Measurements from ENCODE around the gene BRMS1L. TPM values are rescaled to one million over a fixed set of nuclear protein-coding genes. Genes with fewer than 3 reads are reported as not detected.

The BRMS1L gene
- total and polyA plus RNA-seq, 2 experiments from 2014 or later = 6.6 to 9.5 TPM

GRCh38 chr14:35898217-35898775, 72.2 kb downstream of the BRMS1L start:
- 38 to 44% methylated on average over 4 of the region's 4 CpGs for WGBS, 2 experiments (ENCODE audit: low coverage in 1 of 2, low lambda C conversion rate in 2 of 2, missing lambda C conversion rate in 2 of 2)
- H3K79me2 ChIP-seq (ENCODE audit: insufficient read depth) = no peaks in the 10 kb centered on the region
- no peak overlapping the region for H3K27ac ChIP-seq
- no peak for DNase-seq
- H3K9ac ChIP-seq = no peak overlapping the region
- no peak overlapping the region for H3K4me2 ChIP-seq (ENCODE audit: unreplicated experiment)
- TF ChIP-seq EZH2phosphoT487 (IDR thresholded peaks at IDR 0.05; ENCODE audit: insufficient read depth, low read depth) (no peak), EZH2 (IDR thresholded peaks at IDR 0.05; ENCODE audit: insufficient read depth, poor library complexity, severe bottlenecking) (no peak)
- no peaks in the 10 kb centered on the region for H3K36me3 ChIP-seq (ENCODE audit: low read depth)
- no peaks in the 10 kb centered on the region for H3F3A ChIP-seq (ENCODE audit: insufficient read depth)
- H3K27me3 ChIP-seq (replicated peaks; ENCODE audit: insufficient read depth) = no peaks in the 10 kb centered on the region; the same call in 1 of the 2 replicates
- no peak overlapping the region for H3K4me3 ChIP-seq
- no peaks in the 10 kb centered on the region; the same call in 1 of the 2 replicates for H3K9me2 ChIP-seq (ENCODE audit: insufficient read depth)
- in situ Hi-C loops (cut with MboI) = no loop called here
- H4K20me1 ChIP-seq (ENCODE audit: insufficient read depth) = no peaks in the 10 kb centered on the region
- no peaks in the 10 kb centered on the region for H3K9me3 ChIP-seq (ENCODE audit: low read depth)
- no peak overlapping the region for H2AFZ ChIP-seq
- no peaks in the 10 kb centered on the region for H3K4me1 ChIP-seq (ENCODE audit: insufficient read depth)

- DNase-seq = no peak
- Histone ChIP-seq H2AFZ (no peak overlapping the region), H3K9me2 (ENCODE audit: insufficient read depth) (no peaks in the 10 kb centered on the region; the same call in 1 of the 2 replicates), H3K36me3 (ENCODE audit: low read depth) (no peaks in the 10 kb centered on the region), H3K79me2 (ENCODE audit: insufficient read depth) (no peaks in the 10 kb centered on the region), H3K4me3 (no peak overlapping the region), H4K20me1 (ENCODE audit: insufficient read depth) (no peaks in the 10 kb centered on the region), H3K9me3 (ENCODE audit: low read depth) (no peaks in the 10 kb centered on the region), H3K4me2 (ENCODE audit: unreplicated experiment) (no peak overlapping the region), H3F3A (ENCODE audit: insufficient read depth) (no peaks in the 10 kb centered on the region), H3K4me1 (ENCODE audit: insufficient read depth) (no peaks in the 10 kb centered on the region), H3K9ac (no peak overlapping the region), H3K27me3 (replicated peaks; ENCODE audit: insufficient read depth) (no peaks in the 10 kb centered on the region; the same call in 1 of the 2 replicates), H3K27ac (no peak overlapping the region)
- in situ Hi-C loops (cut with MboI) = no loop called here
- no peak for TF ChIP-seq EZH2phosphoT487 (IDR thresholded peaks at IDR 0.05; ENCODE audit: insufficient read depth, low read depth)
- TF ChIP-seq EZH2 (IDR thresholded peaks at IDR 0.05; ENCODE audit: insufficient read depth, poor library complexity, severe bottlenecking) = no peak
- WGBS, 2 experiments (ENCODE audit: low coverage in 1 of 2, low lambda C conversion rate in 2 of 2, missing lambda C conversion rate in 2 of 2) = 61 to 74% methylated on average over 3 of the region's 3 CpGs
These were observed 74.6 kb downstream of the BRMS1L start for GRCh38 chr14:35900741-35901140.

GRCh38 chr14:35909665-35910064, 83.5 kb downstream of the BRMS1L start:
- Histone ChIP-seq H3K36me3 (ENCODE audit: low read depth) (no peaks in the 10 kb centered on the region), H3K4me2 (ENCODE audit: unreplicated experiment) (no peak overlapping the region), H3K79me2 (ENCODE audit: insufficient read depth) (no peaks in the 10 kb centered on the region), H3K9ac (no peak overlapping the region), H2AFZ (no peak overlapping the region), H3K27me3 (replicated peaks; ENCODE audit: insufficient read depth) (no peaks in the 10 kb centered on the region), H3K4me1 (ENCODE audit: insufficient read depth) (no peaks in the 10 kb centered on the region), H3K9me3 (ENCODE audit: low read depth) (no peaks in the 10 kb centered on the region), H3F3A (ENCODE audit: insufficient read depth) (no peaks in the 10 kb centered on the region), H3K4me3 (no peak overlapping the region), H3K27ac (no peak overlapping the region), H3K9me2 (ENCODE audit: insufficient read depth) (no peaks in the 10 kb centered on the region), H4K20me1 (ENCODE audit: insufficient read depth) (no peaks in the 10 kb centered on the region)
- TF ChIP-seq EZH2 (IDR thresholded peaks at IDR 0.05; ENCODE audit: insufficient read depth, poor library complexity, severe bottlenecking) (no peak), EZH2phosphoT487 (IDR thresholded peaks at IDR 0.05; ENCODE audit: insufficient read depth, low read depth) (no peak)
- in situ Hi-C loops (cut with MboI) = no loop called here
- no peak for DNase-seq
- WGBS, 2 experiments (ENCODE audit: low coverage in 1 of 2, low lambda C conversion rate in 2 of 2, missing lambda C conversion rate in 2 of 2) = 42 to 47% methylated on average over 4 of the region's 4 CpGs

GRCh38 chr14:35910191-35910590, 84.1 kb downstream of the BRMS1L start:
- Histone ChIP-seq H3K9me3 (ENCODE audit: low read depth) (no peaks in the 10 kb centered on the region), H3K27me3 (replicated peaks; ENCODE audit: insufficient read depth) (no peaks in the 10 kb centered on the region), H4K20me1 (ENCODE audit: insufficient read depth) (no peaks in the 10 kb centered on the region), H2AFZ (no peak overlapping the region), H3K9ac (no peak overlapping the region), H3K79me2 (ENCODE audit: insufficient read depth) (no peaks in the 10 kb centered on the region), H3K4me1 (ENCODE audit: insufficient read depth) (no peaks in the 10 kb centered on the region), H3F3A (ENCODE audit: insufficient read depth) (no peaks in the 10 kb centered on the region), H3K27ac (no peak overlapping the region), H3K9me2 (ENCODE audit: insufficient read depth) (no peaks in the 10 kb centered on the region), H3K36me3 (ENCODE audit: low read depth) (no peaks in the 10 kb centered on the region), H3K4me2 (ENCODE audit: unreplicated experiment) (no peak overlapping the region), H3K4me3 (no peak overlapping the region)
- TF ChIP-seq EZH2 (IDR thresholded peaks at IDR 0.05; ENCODE audit: insufficient read depth, poor library complexity, severe bottlenecking) (no peak), EZH2phosphoT487 (IDR thresholded peaks at IDR 0.05; ENCODE audit: insufficient read depth, low read depth) (no peak)
- no peak for DNase-seq
- WGBS, 2 experiments (ENCODE audit: low coverage in 1 of 2, low lambda C conversion rate in 2 of 2, missing lambda C conversion rate in 2 of 2) = 57 to 71% methylated on average over 4 of the region's 4 CpGs
- in situ Hi-C loops (cut with MboI) = no loop called here

Data from GM23248 (cell line).